OCI-M1 (cell line): ENCODE data around the gene HSD11B1L.
"Not testable (repeated sequence)": the region's sequence is repeated elsewhere in the genome, so short reads cannot be mapped to it uniquely, and the experiment has no call there.

Source experiments
- DNase-seq: peaks from one replicate; lab custom pipeline; 2025; lab: John Stamatoyannopoulos, UW

HSD11B1L gene

GRCh38 chr19:5733172-5733571 lies 52.3 kb downstream of the HSD11B1L start:
- DNase-seq = not testable (repeated sequence)
